Endothelial cell of umbilical vein (primary cell): ENCODE results near the gene MYBPHL. TPM values are rescaled to one million over a fixed set of nuclear protein-coding genes. Genes with fewer than 3 reads are reported as not detected.

Source experiments
- BruUV-seq: library from RNA; stranded (reverse); fragments of 400-500 nt; replicated peaks from 2 replicates; lab custom pipeline; 2021; lab: Mats Ljungman, UMichigan
- CTCF ChIA-PET: fragments of 300-600, 350-600 bp; sonication (Branson Sonifier 250); formaldehyde crosslinking; loops from one replicate; lab custom pipeline; 2021; ENCODE audit warnings: antibody characterized with exemption, inconsistent platforms; lab: Charles Lee
- POLR2A ChIA-PET: fragments of 300-600, 350-600 bp; sonication (Branson Sonifier 250); formaldehyde crosslinking; loops from one replicate; lab custom pipeline; 2021; ENCODE audit warnings: antibody characterized with exemption, inconsistent platforms; lab: Charles Lee
- DNase-seq: peaks from one replicate; pipeline ENCODE4 v3.0.0-alpha.2; 2011; ENCODE audit warnings: low read depth, low spot score
- FAIRE-seq: peaks from 2 replicates; lab custom pipeline; 2011; peaks lifted over from hg19 to GRCh38; lab: Jason Lieb, UNC
- H2AFZ ChIP-seq: 2 replicates; pipeline ENCODE4 v1.6.0; 2012; ENCODE audit warnings: low read depth, low read length, control low read depth, inconsistent platforms
- H3K27ac ChIP-seq: 2 replicates; pipeline ENCODE4 v1.5.1; 2011; ENCODE audit warnings: low read depth, mild to moderate bottlenecking, control low read depth, low read length, moderate library complexity; ENCODE audit not compliant: insufficient read depth
- H3K27me3 ChIP-seq, 2 experiments: 2 replicates each; pipeline versions ENCODE4 v1.6.0 to v1.6.1; 2011; ENCODE audit warnings: low read length in 2 of 2, mixed read lengths in 1 of 2; ENCODE audit not compliant: control insufficient read depth in 2 of 2, insufficient read depth in 2 of 2
- H3K36me3 ChIP-seq, 2 experiments: 2 replicates in 1 of 2; 3 replicates in 1 of 2; pipeline ENCODE4 v1.5.1; 2011; ENCODE audit warnings: low read length in 2 of 2, mild to moderate bottlenecking in 1 of 2, moderate library complexity in 1 of 2; ENCODE audit not compliant: control insufficient read depth in 2 of 2, insufficient read depth in 2 of 2; ENCODE audit errors: extremely low read depth in 1 of 2
- H3K4me1 ChIP-seq: 3 replicates; pipeline ENCODE4 v1.5.1; 2011; ENCODE audit warnings: mild to moderate bottlenecking, low read length; ENCODE audit not compliant: control insufficient read depth, insufficient read depth; ENCODE audit errors: extremely low read depth
- H3K4me2 ChIP-seq: 2 replicates; pipeline ENCODE4 v1.6.1; 2011; ENCODE audit warnings: low read length, control low read depth, mixed read lengths; ENCODE audit not compliant: insufficient read depth
- H3K4me3 ChIP-seq, 3 experiments: fragments of 200-600 bp in 1 of 3; sonication (generic), shearing (Covaris generic) in 1 of 3; replicated peaks in 1 of 3; 2 replicates each; pipeline ENCODE4 v1.5.1; 2011 to 2016; ENCODE audit warnings: control low read depth in 3 of 3, low read length in 3 of 3, mild to moderate bottlenecking in 2 of 3, inconsistent platforms in 1 of 3, low read depth in 1 of 3, moderate library complexity in 1 of 3; ENCODE audit not compliant: insufficient read depth in 1 of 3
- H3K79me2 ChIP-seq: 2 replicates; pipeline ENCODE4 v1.6.0; 2012; ENCODE audit warnings: low read length, inconsistent platforms; ENCODE audit not compliant: control insufficient read depth, insufficient read depth
- H3K9ac ChIP-seq: replicated peaks from 2 replicates; pipeline ENCODE3; 2011; ENCODE audit warnings: low read length, control low read depth; ENCODE audit not compliant: insufficient read depth; ENCODE audit errors: extremely low read depth
- H3K9me1 ChIP-seq: replicated peaks from 3 replicates; pipeline ENCODE4 v1.6.0; 2011; ENCODE audit warnings: mild to moderate bottlenecking, low read length; ENCODE audit not compliant: control insufficient read depth, insufficient read depth; ENCODE audit errors: extremely low read depth
- H3K9me3 ChIP-seq: replicated peaks from 2 replicates; pipeline ENCODE4 v1.5.1; 2012; ENCODE audit warnings: low read length, inconsistent platforms; ENCODE audit not compliant: control insufficient read depth, insufficient read depth
- H4K20me1 ChIP-seq: replicated peaks from 2 replicates; pipeline ENCODE3; 2011; ENCODE audit warnings: mild to moderate bottlenecking, low read length; ENCODE audit not compliant: control insufficient read depth, insufficient read depth; ENCODE audit errors: extremely low read depth
- FOS ChIP-seq: IDR thresholded peaks from 2 replicates; pipeline ENCODE4 v1.6.1; 2011; ENCODE audit warnings: mild to moderate bottlenecking, low read length, moderate library complexity, borderline replicate concordance; ENCODE audit not compliant: insufficient read depth
- GATA2 ChIP-seq: IDR thresholded peaks from 2 replicates; pipeline ENCODE4 v1.7.0; 2011; ENCODE audit warnings: low read depth, mild to moderate bottlenecking, moderate library complexity, mixed read lengths, low read length; ENCODE audit not compliant: insufficient read length, insufficient read depth
- MYC ChIP-seq: IDR thresholded peaks from one replicate; pipeline ENCODE4 v1.6.1; 2011; ENCODE audit warnings: mild to moderate bottlenecking, low read depth, low read length
- POLR2A ChIP-seq: IDR thresholded peaks from 2 replicates; pipeline ENCODE4 v1.6.1; 2012; ENCODE audit warnings: low read depth, mild to moderate bottlenecking, control low read depth, low read length
- POLR2AphosphoS5 ChIP-seq: IDR thresholded peaks from 2 replicates; pipeline ENCODE4 v1.6.1; 2012; ENCODE audit warnings: low read depth, mild to moderate bottlenecking, control low read depth, low read length, moderate library complexity; ENCODE audit not compliant: insufficient read depth
- dilution Hi-C: fragments of 300-500 bp; cut with MboI; formaldehyde crosslinking; loops from one replicate; pipeline ENCODE4 v1.15.0; 2019; ENCODE audit warnings: low sequenced_read_pairs; ENCODE audit not compliant: extremely low pct_ligation_motif_present
- intact Hi-C: fragments of 100-400 bp; cut with micrococcal nuclease; formaldehyde crosslinking; loops from one replicate; pipeline ENCODE4 v1.10.0; 2022
- polyA plus RNA-seq, 4 experiments: library from polyadenylated mRNA; depleted of rRNA in 3 of 4; stranded (reverse) in 3 of 4; unstranded in 1 of 4; fragments of >200 nt; gene quantifications; 2 replicates each; pipeline versions ENCODE4 v1.2.1 to v1.2.3, GENCODE V29; 2011 to 2012; ENCODE audit warnings: missing spikeins in 1 of 4
- total RNA-seq: library from RNA; stranded (reverse); gene quantifications from 2 replicates; pipeline ENCODE4 v1.2.3, GENCODE V29; 2021
- TF ChIP-seq, protein P1 (sequence below), 2 donors: IDR thresholded peaks; 1 replicate in 1 of 2; 2 replicates in 1 of 2; pipeline ENCODE4 v1.5.1; 2011; ENCODE audit warnings: low read length in 2 of 2, mild to moderate bottlenecking in 2 of 2, moderate library complexity in 2 of 2, control low read depth in 1 of 2, inconsistent platforms in 1 of 2, low read depth in 1 of 2; ENCODE audit not compliant: insufficient read depth in 1 of 2; ENCODE audit errors: extremely low read depth in 1 of 2
- TF ChIP-seq, protein P2 (sequence below): IDR thresholded peaks from 2 replicates; pipeline ENCODE4 v1.6.1; 2011; ENCODE audit not compliant: insufficient read depth, insufficient read length

The MYBPHL gene
- total and polyA plus RNA-seq, 2 donors (not counting 3 experiments of a cell fraction or from before 2014, with no cell fraction given): not detected

DNA sequence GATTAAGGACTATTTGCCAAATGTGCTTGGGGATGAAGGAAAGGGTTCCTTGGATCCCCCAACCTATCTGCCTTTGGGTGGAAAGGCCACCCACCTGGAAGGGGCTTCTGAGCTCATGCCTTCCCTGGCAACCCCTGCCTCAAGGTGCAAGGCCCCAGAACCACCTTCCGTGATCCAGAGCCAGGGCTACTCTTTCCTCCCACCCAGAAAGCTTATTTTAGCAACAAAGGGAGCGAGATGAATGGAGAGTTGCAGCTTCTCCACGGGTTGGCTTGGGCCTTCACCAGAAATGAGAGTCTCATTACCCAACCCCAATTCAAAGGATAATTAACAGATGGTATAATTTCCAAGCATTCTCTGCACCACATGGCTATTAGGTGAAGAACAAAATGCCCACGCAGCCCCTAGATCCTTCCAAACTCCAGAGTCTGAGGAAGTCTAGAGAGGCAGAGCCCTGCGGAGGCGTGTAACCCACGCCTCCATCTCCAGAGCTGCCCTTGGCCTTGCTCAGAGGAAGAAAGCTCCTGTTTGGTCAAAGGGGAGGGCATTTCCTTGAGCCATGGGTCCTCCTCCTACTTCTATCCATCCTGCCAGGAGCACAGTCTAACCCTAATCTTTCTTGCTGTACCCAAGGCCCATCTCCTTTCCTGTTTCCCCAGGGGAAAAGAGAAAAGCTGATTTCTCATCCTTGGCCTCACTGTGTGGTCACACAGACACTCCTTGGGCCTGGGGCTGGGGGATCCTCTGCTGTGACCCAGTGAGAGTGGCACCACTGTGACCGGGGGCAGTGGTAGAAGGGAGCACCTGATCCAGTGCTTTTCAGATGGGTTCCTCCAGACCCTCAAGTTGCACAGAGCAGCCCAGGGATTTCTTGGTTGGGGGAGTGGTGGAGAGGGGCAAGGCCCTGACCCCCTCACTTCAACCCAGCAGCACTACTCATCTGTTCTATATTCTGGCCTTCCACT lies 59.1 kb downstream of the MYBPHL start:
- dilution Hi-C loops: no loop called here
- H3K4me3 ChIP-seq: no peak overlapping the region
- no TSS peak for BruUV-seq

DNA sequence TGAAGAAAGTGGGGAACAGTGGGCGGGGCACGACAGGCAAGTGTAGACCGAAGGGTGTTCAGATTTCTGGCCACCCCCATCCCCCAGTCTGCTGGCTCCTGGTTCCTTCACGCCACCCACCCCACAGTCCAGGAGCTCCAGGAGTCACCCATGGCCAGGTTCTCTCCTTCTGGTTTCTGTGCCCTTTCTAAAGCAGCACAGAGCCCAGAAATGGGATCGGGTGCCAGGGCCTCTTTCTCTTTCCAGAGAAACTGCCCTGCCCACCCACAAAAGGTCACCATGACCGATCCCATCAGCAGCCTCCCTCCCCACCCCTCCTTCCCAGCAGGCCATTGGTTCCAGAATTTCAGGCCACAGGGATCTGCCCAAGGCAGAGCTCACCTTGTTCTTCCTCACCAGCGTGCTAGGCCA lies 60.7 kb downstream of the MYBPHL start:
- no TSS peak for BruUV-seq
- no peaks in the 10 kb centered on the region for H3K79me2 ChIP-seq
- H3K4me2 ChIP-seq: no peak overlapping the region
- no peak overlapping the region for H2AFZ ChIP-seq
- H3K4me1 ChIP-seq: no peaks in the 10 kb centered on the region
- no peaks in the 10 kb centered on the region for H3K36me3 ChIP-seq
- ChIA-PET CTCF (interaction anchor here (1.2 kb wide), 2 partner anchors 18 to 246 kb away, joined by 3 to 4 read pairs; no protein-coding TSS in a partner anchor), POLR2A (no interaction called here)
- intact Hi-C loops (no loop called here), dilution Hi-C loops (no loop called here)
- no peaks in the 10 kb centered on the region for H3K9me1 ChIP-seq
- H4K20me1 ChIP-seq: no peaks in the 10 kb centered on the region
- TF ChIP-seq FOS: no peak
- TF ChIP-seq, protein P1, sequence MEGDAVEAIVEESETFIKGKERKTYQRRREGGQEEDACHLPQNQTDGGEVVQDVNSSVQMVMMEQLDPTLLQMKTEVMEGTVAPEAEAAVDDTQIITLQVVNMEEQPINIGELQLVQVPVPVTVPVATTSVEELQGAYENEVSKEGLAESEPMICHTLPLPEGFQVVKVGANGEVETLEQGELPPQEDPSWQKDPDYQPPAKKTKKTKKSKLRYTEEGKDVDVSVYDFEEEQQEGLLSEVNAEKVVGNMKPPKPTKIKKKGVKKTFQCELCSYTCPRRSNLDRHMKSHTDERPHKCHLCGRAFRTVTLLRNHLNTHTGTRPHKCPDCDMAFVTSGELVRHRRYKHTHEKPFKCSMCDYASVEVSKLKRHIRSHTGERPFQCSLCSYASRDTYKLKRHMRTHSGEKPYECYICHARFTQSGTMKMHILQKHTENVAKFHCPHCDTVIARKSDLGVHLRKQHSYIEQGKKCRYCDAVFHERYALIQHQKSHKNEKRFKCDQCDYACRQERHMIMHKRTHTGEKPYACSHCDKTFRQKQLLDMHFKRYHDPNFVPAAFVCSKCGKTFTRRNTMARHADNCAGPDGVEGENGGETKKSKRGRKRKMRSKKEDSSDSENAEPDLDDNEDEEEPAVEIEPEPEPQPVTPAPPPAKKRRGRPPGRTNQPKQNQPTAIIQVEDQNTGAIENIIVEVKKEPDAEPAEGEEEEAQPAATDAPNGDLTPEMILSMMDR (IDR thresholded peaks at IDR 0.05; ENCODE audit: extremely low read depth in 1 of 2, insufficient read depth in 1 of 2, low read depth in 1 of 2, low read length in 2 of 2): no peak
- no peak for TF ChIP-seq POLR2AphosphoS5
- no peak for TF ChIP-seq MYC
- TF ChIP-seq, protein P2, sequence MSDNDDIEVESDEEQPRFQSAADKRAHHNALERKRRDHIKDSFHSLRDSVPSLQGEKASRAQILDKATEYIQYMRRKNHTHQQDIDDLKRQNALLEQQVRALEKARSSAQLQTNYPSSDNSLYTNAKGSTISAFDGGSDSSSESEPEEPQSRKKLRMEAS: no peak
- TF ChIP-seq GATA2: no peak
- H3K4me3 ChIP-seq: no peak overlapping the region
- H3K27me3 ChIP-seq: peaks cover 19 to 20% of the 10 kb centered on the region in 2 experiments
- no peak overlapping the region for H3K9ac ChIP-seq
- DNase-seq (no peak), FAIRE-seq (no peak)
- no peaks in the 10 kb centered on the region for H3K9me3 ChIP-seq
- no peak overlapping the region for H3K27ac ChIP-seq

More for the DNA sequence above, 59.1 kb downstream of the MYBPHL start:
- H2AFZ ChIP-seq: no peak overlapping the region
- DNase-seq (no peak), FAIRE-seq (no peak)
- TF ChIP-seq POLR2A: no peak
- H3K9me3 ChIP-seq: no peaks in the 10 kb centered on the region
- H3K4me1 ChIP-seq: no peaks in the 10 kb centered on the region
- no peaks in the 10 kb centered on the region for H4K20me1 ChIP-seq
- H3K79me2 ChIP-seq: no peaks in the 10 kb centered on the region
- peaks cover 6 to 8% of the 10 kb centered on the region in 2 experiments for H3K27me3 ChIP-seq
- no peak overlapping the region for H3K4me2 ChIP-seq
- no peak overlapping the region for H3K27ac ChIP-seq
- ChIA-PET CTCF (interaction anchor here (1.0 to 1.4 kb wide), 5 partner anchors 9 to 151 kb away, joined by 3 to 4 read pairs (median 3); no protein-coding TSS in a partner anchor), POLR2A (no interaction called here)
- H3K9me1 ChIP-seq: no peaks in the 10 kb centered on the region
- no peak overlapping the region for H3K9ac ChIP-seq
- H3K36me3 ChIP-seq: no peaks in the 10 kb centered on the region
- intact Hi-C loops: no loop called here
